Thyroid gland (tissue), 4 donors: ENCODE measurements around the gene SRGAP2. TPM values are rescaled to one million over a fixed set of nuclear protein-coding genes. Genes with fewer than 3 reads are reported as not detected.
"Not testable (repeated sequence)": the region's sequence is repeated elsewhere in the genome, so short reads cannot be mapped to it uniquely, and the experiment has no call there.

Experiments used
- DNase-seq, 2 donors: peaks; one replicate each; pipeline ENCODE4 v3.0.0-alpha.2; 2019
- H3K27ac ChIP-seq, 3 donors: fragments of 200-600 bp; sonication (generic); 1 replicate in 2 of 3; 2 replicates in 1 of 3; pipeline ENCODE4 v1.5.1; 2016 to 2019; ENCODE audit warnings: mild to moderate bottlenecking in 1 of 3, moderate library complexity in 1 of 3
- H3K27me3 ChIP-seq: fragments of 200-600 bp; sonication (generic); one replicate; pipeline ENCODE4 v1.5.1; 2019
- H3K36me3 ChIP-seq, 2 donors: fragments of 200-600 bp; sonication (generic); one replicate each; pipeline ENCODE4 v1.5.1; 2016 to 2019
- H3K4me1 ChIP-seq, 2 donors: fragments of 200-600 bp; sonication (generic); one replicate each; pipeline ENCODE4 v1.5.1; 2017 to 2019
- H3K4me3 ChIP-seq, 3 donors: fragments of 200-600 bp; sonication (generic); replicated peaks in 1 of 3; 1 replicate in 2 of 3; 2 replicates in 1 of 3; pipeline ENCODE4 v1.5.1; 2016; ENCODE audit warnings: mild to moderate bottlenecking in 1 of 3
- H3K9me3 ChIP-seq: fragments of 200-600 bp; sonication (generic); one replicate; pipeline ENCODE4 v1.5.1; 2017
- WGBS, 2 donors: methylation state at CpG; one replicate each; pipeline ENCODE4 v1.1.5; 2017; 5-methylcytosine and 5-hydroxymethylcytosine counted together
- intact Hi-C: fragments of 100-400 bp; cut with DNase I; formaldehyde crosslinking; loops from one replicate; pipeline ENCODE4 v1.15.1; 2023
- total RNA-seq, 4 donors: library from RNA; depleted of rRNA; stranded (reverse); fragments of >200 nt; gene quantifications; one replicate each; pipeline ENCODE4 v1.2.3, GENCODE V29; 2016

Gene SRGAP2
- total RNA-seq, 4 donors from 2014 or later: 16.8 to 31.7 (median 24.6) TPM

GRCh38 chr1:206235190-206235589, 31.8 kb downstream of the SRGAP2 start:
- H3K36me3 ChIP-seq, H3K9me3 ChIP-seq, H3K4me3 ChIP-seq, DNase-seq, H3K27me3 ChIP-seq, H3K27ac ChIP-seq, intact Hi-C loops, H3K4me1 ChIP-seq: not testable (repeated sequence)
- no CpG with 5 or more reads among the region's 2 CpGs for whole genome bisulfite sequencing, 2 donors

- DNase-seq, H3K9me3 ChIP-seq, H3K36me3 ChIP-seq, H3K27ac ChIP-seq, H3K27me3 ChIP-seq, H3K4me1 ChIP-seq, H3K4me3 ChIP-seq, intact Hi-C loops: not testable (repeated sequence)
- 81 to 100% methylated on average over 4 of the region's 4 CpGs for WGBS, 2 donors
Measured at GRCh38 chr1:206240288-206240687, 36.9 kb downstream of the SRGAP2 start.

GRCh38 chr1:206243335-206243734, 40.0 kb downstream of the SRGAP2 start:
- intact Hi-C loops, H3K9me3 ChIP-seq, H3K4me1 ChIP-seq, H3K27ac ChIP-seq, H3K36me3 ChIP-seq, DNase-seq, H3K4me3 ChIP-seq, H3K27me3 ChIP-seq: not testable (repeated sequence)
- 53 to 80% methylated on average over 1 to 3 of the region's 3 CpGs for WGBS, 2 donors

- WGBS, 2 donors: 92 to 100% methylated on average over 1 of the region's 3 CpGs
- H3K4me1 ChIP-seq, H3K27me3 ChIP-seq, H3K4me3 ChIP-seq, intact Hi-C loops, H3K27ac ChIP-seq, DNase-seq, H3K36me3 ChIP-seq, H3K9me3 ChIP-seq: not testable (repeated sequence)
Measured at GRCh38 chr1:206245479-206245878, 42.1 kb downstream of the SRGAP2 start.

- H3K4me1 ChIP-seq, intact Hi-C loops, H3K27ac ChIP-seq, H3K27me3 ChIP-seq, DNase-seq, H3K4me3 ChIP-seq, H3K36me3 ChIP-seq, H3K9me3 ChIP-seq: not testable (repeated sequence)
- WGBS, 2 donors: no CpG with 5 or more reads among the region's 10 CpGs
Measured at GRCh38 chr1:206246129-206246886, 43.0 kb downstream of the SRGAP2 start.

- H3K27ac ChIP-seq, H3K4me1 ChIP-seq, H3K9me3 ChIP-seq, H3K4me3 ChIP-seq, DNase-seq, H3K36me3 ChIP-seq, H3K27me3 ChIP-seq, intact Hi-C loops: not testable (repeated sequence)
- WGBS, 2 donors: 69 to 100% methylated on average over 1 to 2 of the region's 3 CpGs
Measured at GRCh38 chr1:206250953-206251681, 47.8 kb downstream of the SRGAP2 start.

GRCh38 chr1:206252680-206253335, 49.5 kb downstream of the SRGAP2 start:
- H3K4me1 ChIP-seq, intact Hi-C loops, H3K27me3 ChIP-seq, H3K4me3 ChIP-seq, DNase-seq, H3K27ac ChIP-seq, H3K9me3 ChIP-seq, H3K36me3 ChIP-seq: not testable (repeated sequence)
- 100% methylated on average over 2 of the region's 8 CpGs; no CpG with 5 or more reads in 1 of the 2 donors for WGBS, 2 donors

Other genes with a start within 250 kb of the SRGAP2 start
- 10 to 100 TPM in 2 of 4 donors, 1 to 10 TPM in 2; 4.8 to 12.6 (median 8.7) TPM for gene RAB7B, start 200.1 kb upstream of the SRGAP2 start, total RNA-seq
- 10 to 100 TPM in 3 of 4 donors, 1 to 10 TPM in 1; 3.6 to 38.2 (median 19.0) TPM for gene CTSE, start 179.6 kb upstream of the SRGAP2 start, total RNA-seq
- gene RHEX, start 150.4 kb upstream of the SRGAP2 start, total RNA-seq: 1 to 10 TPM; 1.2 to 1.7 (median 1.6) TPM
- gene AVPR1B, start 86.2 kb upstream of the SRGAP2 start, total RNA-seq: under 1 TPM in 3 of 4 donors, not detected in 1; 0.11 to 0.68 (median 0.38) TPM
- gene FAM72A, start 702 bp upstream of the SRGAP2 start, total RNA-seq: not detected